H9 (cell line): Measurements from ENCODE around the gene IL15. TPM values are rescaled to one million over a fixed set of nuclear protein-coding genes. Genes with fewer than 3 reads are reported as not detected.

Experiments used
- DNase-seq: peaks from one replicate; pipeline ENCODE4 v3.0.0-alpha.2; 2017
- H2AFZ ChIP-seq: one replicate; pipeline ENCODE4 v1.6.1; 2013; ENCODE audit warnings: mild to moderate bottlenecking, low read length, control low read depth, moderate library complexity
- H2AK5ac ChIP-seq: 2 replicates; pipeline ENCODE4 v1.6.1; 2013; ENCODE audit warnings: low read length, control low read depth, mixed read lengths; ENCODE audit not compliant: insufficient read length
- H2BK120ac ChIP-seq: one replicate; pipeline ENCODE4 v1.6.1; 2013; ENCODE audit warnings: low read depth, mild to moderate bottlenecking, low read length, control low read depth, inconsistent platforms; ENCODE audit not compliant: poor library complexity, severe bottlenecking
- H2BK12ac ChIP-seq: 2 replicates; pipeline ENCODE4 v1.6.1; 2013; ENCODE audit warnings: low read length, control low read depth, mixed read lengths, low read depth; ENCODE audit not compliant: insufficient read length
- H2BK15ac ChIP-seq: 2 replicates; pipeline ENCODE4 v1.6.1; 2013; ENCODE audit warnings: low read depth, low read length, control low read depth
- H2BK20ac ChIP-seq: one replicate; pipeline ENCODE4 v1.6.1; 2013; ENCODE audit warnings: low read depth, mild to moderate bottlenecking, low read length, control low read depth, inconsistent platforms; ENCODE audit not compliant: poor library complexity, severe bottlenecking
- H2BK5ac ChIP-seq: 2 replicates; pipeline ENCODE4 v1.6.1; 2013; ENCODE audit warnings: low read length, control low read depth, mixed read lengths; ENCODE audit not compliant: insufficient read length
- H3K14ac ChIP-seq: 2 replicates; pipeline ENCODE4 v1.6.1; 2013; ENCODE audit warnings: low read length, control low read depth; ENCODE audit not compliant: insufficient read depth
- H3K18ac ChIP-seq: 2 replicates; pipeline ENCODE4 v1.6.1; 2013; ENCODE audit warnings: low read depth, mild to moderate bottlenecking, mixed read lengths, low read length, control low read depth; ENCODE audit not compliant: insufficient read length
- H3K23ac ChIP-seq: 2 replicates; pipeline ENCODE4 v1.6.1; 2013; ENCODE audit warnings: low read length, control low read depth, mixed read lengths, low read depth; ENCODE audit not compliant: insufficient read length
- H3K23me2 ChIP-seq: 2 replicates; pipeline ENCODE4 v1.6.1; 2013; ENCODE audit warnings: low read depth, mild to moderate bottlenecking, mixed read lengths, low read length, control low read depth; ENCODE audit not compliant: insufficient read length, poor library complexity, severe bottlenecking
- H3K27ac ChIP-seq: 2 replicates; pipeline ENCODE4 v1.5.1; 2013; ENCODE audit warnings: low read length, control low read depth, mixed read lengths, low read depth; ENCODE audit not compliant: insufficient read length
- H3K27me3 ChIP-seq: 2 replicates; pipeline ENCODE4 v1.6.1; 2013; ENCODE audit warnings: low read length, control low read depth, inconsistent platforms; ENCODE audit not compliant: insufficient read depth
- H3K4ac ChIP-seq: 2 replicates; pipeline ENCODE4 v1.6.1; 2013; ENCODE audit warnings: low read depth, mild to moderate bottlenecking, control low read depth, inconsistent platforms, low read length, moderate library complexity
- H3K4me1 ChIP-seq: 2 replicates; pipeline ENCODE4 v1.6.1; 2013; ENCODE audit warnings: low read length, control low read depth, inconsistent platforms; ENCODE audit not compliant: insufficient read depth
- H3K4me2 ChIP-seq: 2 replicates; pipeline ENCODE4 v1.6.1; 2013; ENCODE audit warnings: low read length, control low read depth, mixed read lengths; ENCODE audit not compliant: insufficient read length, insufficient read depth
- H3K56ac ChIP-seq: 2 replicates; pipeline ENCODE4 v1.6.1; 2013; ENCODE audit warnings: low read depth, mild to moderate bottlenecking, mixed read lengths, low read length, control low read depth; ENCODE audit not compliant: insufficient read length
- H3K79me1 ChIP-seq: 2 replicates; pipeline ENCODE4 v1.6.1; 2013; ENCODE audit warnings: low read depth, mild to moderate bottlenecking, moderate library complexity, low read length, control low read depth, inconsistent platforms; ENCODE audit not compliant: insufficient read depth, poor library complexity, severe bottlenecking
- H3K79me2 ChIP-seq: 2 replicates; pipeline ENCODE4 v1.6.1; 2013; ENCODE audit warnings: low read length, control low read depth, inconsistent platforms; ENCODE audit not compliant: insufficient read depth
- H3K9ac ChIP-seq: 2 replicates; pipeline ENCODE4 v1.6.1; 2013; ENCODE audit warnings: low read length, control low read depth, mixed read lengths; ENCODE audit not compliant: insufficient read length; ENCODE audit errors: extremely low read depth
- H3K9me3 ChIP-seq: one replicate; pipeline ENCODE4 v1.6.1; 2013; ENCODE audit warnings: low read depth, low read length, inconsistent platforms; ENCODE audit not compliant: control insufficient read depth
- H3T11ph ChIP-seq: one replicate; pipeline ENCODE4 v1.6.1; 2013; ENCODE audit warnings: mild to moderate bottlenecking, low read length, control low read depth, inconsistent platforms
- H4K20me1 ChIP-seq: one replicate; pipeline ENCODE4 v1.6.1; 2013; ENCODE audit not compliant: control insufficient read depth, insufficient read length, insufficient read depth
- H4K5ac ChIP-seq: 2 replicates; pipeline ENCODE4 v1.6.1; 2013; ENCODE audit warnings: low read depth, mild to moderate bottlenecking, mixed read lengths, low read length, control low read depth; ENCODE audit not compliant: insufficient read length
- H4K8ac ChIP-seq: replicated peaks from 2 replicates; pipeline ENCODE4 v1.6.1; 2013; ENCODE audit warnings: low read length, control low read depth, mixed read lengths, low read depth; ENCODE audit not compliant: insufficient read length
- H4K91ac ChIP-seq: 2 replicates; pipeline ENCODE4 v1.6.1; 2013; ENCODE audit warnings: low read depth, mild to moderate bottlenecking, moderate library complexity, mixed read lengths, low read length, control low read depth; ENCODE audit not compliant: insufficient read length
- H3K27ac Mint-ChIP-seq, 3 experiments: 2 replicates in 2 of 3; 3 replicates in 1 of 3; pipeline ENCODE4 v1.8.0; 2020 to 2021; ENCODE audit warnings: mixed read lengths in 3 of 3, mild to moderate bottlenecking in 1 of 3, moderate library complexity in 1 of 3
- H3K27me3 Mint-ChIP-seq: 2 replicates; pipeline ENCODE4 v1.8.0; 2021; ENCODE audit warnings: low read depth, mild to moderate bottlenecking, moderate library complexity, mixed read lengths
- H3K36me3 Mint-ChIP-seq, 3 experiments: 2 replicates in 2 of 3; 3 replicates in 1 of 3; pipeline ENCODE4 v1.8.0; 2020 to 2021; ENCODE audit warnings: low read depth in 3 of 3, mixed read lengths in 3 of 3; ENCODE audit not compliant: insufficient read depth in 1 of 3
- H3K4me1 Mint-ChIP-seq, 2 experiments: 2 replicates each; pipeline ENCODE4 v1.8.0; 2020; ENCODE audit warnings: mixed read lengths in 2 of 2
- H3K4me3 Mint-ChIP-seq, 2 experiments: 2 replicates in 1 of 2; 3 replicates in 1 of 2; pipeline ENCODE4 v1.8.0; 2020 to 2021; ENCODE audit warnings: mild to moderate bottlenecking in 2 of 2, mixed read lengths in 2 of 2, moderate library complexity in 1 of 2
- H3K9me3 Mint-ChIP-seq, 2 experiments: 2 replicates in 1 of 2; 3 replicates in 1 of 2; pipeline ENCODE4 v1.8.0; 2020; ENCODE audit warnings: mild to moderate bottlenecking in 2 of 2, mixed read lengths in 2 of 2, moderate library complexity in 1 of 2
- WGBS: extraction: QIAGEN DNeasy Blood & Tissue Kit; methylation state at CpG from one replicate; pipeline ENCODE4 v1.1.7; 2013; ENCODE audit warnings: missing lambda C conversion rate, low lambda C conversion rate, mixed read lengths; ENCODE audit not compliant: insufficient read length; ENCODE audit errors: extremely low coverage; 5-methylcytosine and 5-hydroxymethylcytosine counted together
- total RNA-seq: library from RNA; stranded (reverse); gene quantifications from 2 replicates; pipeline ENCODE4 v1.2.1, GENCODE V29; 2021
- TF ChIP-seq, protein P1 (sequence below): fragments of 200-600 bp; sonication (generic); conservative IDR thresholded peaks from 3 replicates; pipeline ENCODE4 v1.8.0; 2021; ENCODE audit warnings: antibody characterized with exemption, mild to moderate bottlenecking

Gene IL15
- total RNA-seq, 1 experiment from 2014 or later = 0.61 TPM

DNA sequence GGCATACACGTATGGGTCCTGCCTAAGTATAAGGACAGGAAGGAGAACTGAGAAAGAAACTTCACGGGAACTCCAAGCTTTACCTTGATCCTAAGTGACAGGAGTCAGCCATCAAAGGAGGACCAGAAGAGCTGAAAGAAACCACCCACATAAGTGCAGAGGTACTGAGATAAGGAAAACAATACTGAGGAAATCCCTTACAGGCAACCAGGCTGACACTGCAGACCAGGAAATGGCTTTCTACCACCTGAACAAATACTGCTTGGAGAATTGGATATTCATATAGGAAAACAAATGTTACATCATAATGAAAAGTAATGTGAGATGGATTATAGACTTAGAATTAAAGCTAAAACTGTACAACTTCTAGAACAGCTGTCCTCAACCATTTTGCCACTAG, 127.0 kb downstream of the IL15 start:
- Histone ChIP-seq H3K79me1 (no peaks in the 10 kb centered on the region), H3K14ac (no peak overlapping the region), H3K23ac (no peak overlapping the region), H2BK5ac (no peak overlapping the region), H2BK12ac (no peak overlapping the region), H4K5ac (no peak overlapping the region), H2BK15ac (no peak overlapping the region), H3K4me1 (no peaks in the 10 kb centered on the region), H3K9ac (no peak overlapping the region), H3K9me3 (no peaks in the 10 kb centered on the region), H3K79me2 (no peaks in the 10 kb centered on the region), H2BK20ac (no peak overlapping the region), H2AK5ac (no peak overlapping the region), H3K18ac (no peak overlapping the region), H3K23me2 (no peaks in the 10 kb centered on the region), H3K4me2 (no peak overlapping the region), H3T11ph (no peak overlapping the region), H2AFZ (no peak overlapping the region), H4K20me1 (no peaks in the 10 kb centered on the region), H4K8ac (no peak overlapping the region), H3K27ac (no peak overlapping the region), H3K56ac (no peak overlapping the region), H3K27me3 (no peaks in the 10 kb centered on the region), H3K4ac (no peak overlapping the region), H2BK120ac (no peak overlapping the region), H4K91ac (no peak overlapping the region)
- WGBS = no CpG with 5 or more reads among the region's 2 CpGs
- peaks cover 0 to 4% (median 2%) of the 10 kb centered on the region in 3 experiments; a peak in 3 of 7 replicates for H3K36me3 Mint-ChIP-seq
- no peaks in the 10 kb centered on the region for H3K27me3 Mint-ChIP-seq
- DNase-seq = no peak
- TF ChIP-seq, protein P1, sequence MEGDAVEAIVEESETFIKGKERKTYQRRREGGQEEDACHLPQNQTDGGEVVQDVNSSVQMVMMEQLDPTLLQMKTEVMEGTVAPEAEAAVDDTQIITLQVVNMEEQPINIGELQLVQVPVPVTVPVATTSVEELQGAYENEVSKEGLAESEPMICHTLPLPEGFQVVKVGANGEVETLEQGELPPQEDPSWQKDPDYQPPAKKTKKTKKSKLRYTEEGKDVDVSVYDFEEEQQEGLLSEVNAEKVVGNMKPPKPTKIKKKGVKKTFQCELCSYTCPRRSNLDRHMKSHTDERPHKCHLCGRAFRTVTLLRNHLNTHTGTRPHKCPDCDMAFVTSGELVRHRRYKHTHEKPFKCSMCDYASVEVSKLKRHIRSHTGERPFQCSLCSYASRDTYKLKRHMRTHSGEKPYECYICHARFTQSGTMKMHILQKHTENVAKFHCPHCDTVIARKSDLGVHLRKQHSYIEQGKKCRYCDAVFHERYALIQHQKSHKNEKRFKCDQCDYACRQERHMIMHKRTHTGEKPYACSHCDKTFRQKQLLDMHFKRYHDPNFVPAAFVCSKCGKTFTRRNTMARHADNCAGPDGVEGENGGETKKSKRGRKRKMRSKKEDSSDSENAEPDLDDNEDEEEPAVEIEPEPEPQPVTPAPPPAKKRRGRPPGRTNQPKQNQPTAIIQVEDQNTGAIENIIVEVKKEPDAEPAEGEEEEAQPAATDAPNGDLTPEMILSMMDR = no peak
- no peak overlapping the region for H3K4me3 Mint-ChIP-seq
- H3K27ac Mint-ChIP-seq = no peak overlapping the region
- peaks cover under 1 to 6% of the 10 kb centered on the region in 2 experiments for H3K4me1 Mint-ChIP-seq
- H3K9me3 Mint-ChIP-seq = peaks cover 0 to 6% of the 10 kb centered on the region in 2 experiments; a peak in 2 of 5 replicates
